ENCODE results near the gene BRI3.

GRCh38 chr7:98286093-98286539 lies 4.6 kb downstream of the BRI3 start:
- TF ChIP-seq CTCF (IDR thresholded peaks at IDR 0.05 in 8 of 11, conservative IDR thresholded peaks at IDR 0.05 in 3 of 11) (no peak), POLR2A (IDR thresholded peaks at IDR 0.05) (no peak)

Data from spleen (tissue), 7 donors.